Kidney (tissue), 14 donors: ENCODE measurements around the gene CACNG5. TPM values are rescaled to one million over a fixed set of nuclear protein-coding genes. Genes with fewer than 3 reads are reported as not detected.
A peak's percentile ranks its signal among the peaks of the same experiment; 100 is the strongest.

Source experiments
- DNase-seq, 5 donors: peaks; one replicate each; pipeline ENCODE4 v3.0.0-alpha.2; 2013 to 2020
- FAIRE-seq: peaks from 2 replicates; lab custom pipeline; 2012; peaks lifted over from hg19 to GRCh38; lab: Jason Lieb, UNC
- H3K27ac ChIP-seq, 2 donors: one replicate each; pipeline ENCODE4 v1.7.0; 2013; ENCODE audit warnings: low read depth in 2 of 2, low read length in 2 of 2, inconsistent platforms in 1 of 2
- H3K27me3 ChIP-seq: one replicate; pipeline ENCODE4 v1.7.1; 2013; ENCODE audit warnings: low read length, inconsistent platforms; ENCODE audit not compliant: control insufficient read depth, insufficient read depth
- H3K36me3 ChIP-seq, 3 donors: one replicate each; pipeline versions ENCODE4 v1.7.0 to v1.7.1; 2013; ENCODE audit warnings: low read length in 3 of 3, control low read depth in 1 of 3, inconsistent platforms in 1 of 3; ENCODE audit not compliant: insufficient read depth in 3 of 3, control insufficient read depth in 2 of 3
- H3K4me1 ChIP-seq, 3 donors: one replicate each; pipeline versions ENCODE4 v1.7.0 to v1.7.1; 2013; ENCODE audit warnings: low read length in 3 of 3, inconsistent platforms in 1 of 3, low read depth in 1 of 3; ENCODE audit not compliant: control insufficient read depth in 2 of 3, insufficient read depth in 2 of 3
- H3K4me3 ChIP-seq, 3 donors: one replicate each; pipeline versions ENCODE4 v1.7.0 to v1.8.1; 2013; ENCODE audit warnings: low read length in 3 of 3, control low read depth in 1 of 3, inconsistent platforms in 1 of 3
- H3K9ac ChIP-seq, 3 donors: one replicate each; pipeline versions ENCODE4 v1.7.0 to v1.7.1; 2013; ENCODE audit warnings: low read length in 3 of 3, control low read depth in 1 of 3, inconsistent platforms in 1 of 3
- H3K9me3 ChIP-seq, 3 donors: one replicate each; pipeline versions ENCODE4 v1.7.0 to v1.7.1; 2013; ENCODE audit warnings: low read length in 3 of 3, control low read depth in 1 of 3, inconsistent platforms in 1 of 3; ENCODE audit not compliant: control insufficient read depth in 2 of 3, insufficient read depth in 1 of 3
- CTCF ChIP-seq: IDR thresholded peaks from 3 replicates; pipeline ENCODE4 v1.5.1; 2012; ENCODE audit warnings: mild to moderate bottlenecking, moderate library complexity, borderline replicate concordance; ENCODE audit not compliant: insufficient read depth; ENCODE audit errors: extremely low read depth
- intact Hi-C: fragments of 100-400 bp; cut with DNase I; formaldehyde crosslinking; loops from one replicate; pipeline ENCODE4 v1.11.1; 2022
- polyA plus RNA-seq: library from polyadenylated mRNA; stranded (reverse); fragments of 350-450 nt; fragmentation: Illumina TruSeq; extraction: RNeasy Lipid Tissue Mini Kit (QIAGEN cat#74804); gene quantifications from one replicate; pipeline ENCODE4 v1.2.3, GENCODE V29; 2014; ENCODE audit warnings: low read depth, low replicate concordance; ENCODE audit not compliant: insufficient read depth
- total RNA-seq: library from RNA; stranded (reverse); fragmentation: NEBNext Ultra II Directional; extraction: Animal tissue kit (Norgen Biotek cat#: 25700); gene quantifications from one replicate; pipeline ENCODE4 v1.2.1, GENCODE V29; 2021
- donor health status: control.
- donor health status: control.
- donor health status: control.
- donor health status: control.
- donor health status: control.
- donor health status: DM: yes; HTN: yes; CAD: no.
- donor health status: Normal renal cell carcinoma (clear cell type).

Gene CACNG5
- total and polyA plus RNA-seq, 2 donors from 2014 or later: not detected

GRCh38 chr17:66910651-66911285, 75.9 kb downstream of the CACNG5 start:
- no peak overlapping the region for H3K27ac ChIP-seq
- H3K9ac ChIP-seq: no peak overlapping the region
- intact Hi-C loops: no loop called here
- H3K9me3 ChIP-seq: no peaks in the 10 kb centered on the region
- TF ChIP-seq CTCF: no peak
- no peaks in the 10 kb centered on the region for H3K27me3 ChIP-seq
- no peaks in the 10 kb centered on the region for H3K4me1 ChIP-seq
- no peak overlapping the region for H3K4me3 ChIP-seq
- FAIRE-seq: no peak
- no peak for DNase-seq
- H3K36me3 ChIP-seq: no peaks in the 10 kb centered on the region

GRCh38 chr17:66915204-66915611, 80.3 kb downstream of the CACNG5 start:
- H3K36me3 ChIP-seq: no peaks in the 10 kb centered on the region
- intact Hi-C loops: no loop called here
- no peak for FAIRE-seq
- H3K27me3 ChIP-seq: no peaks in the 10 kb centered on the region
- no peaks in the 10 kb centered on the region for H3K4me1 ChIP-seq
- no peak overlapping the region for H3K27ac ChIP-seq
- no peak overlapping the region for H3K4me3 ChIP-seq
- H3K9me3 ChIP-seq: no peaks in the 10 kb centered on the region
- no peak overlapping the region for H3K9ac ChIP-seq
- no peak for TF ChIP-seq CTCF
- DNase-seq: peak in 1 of 5 donors; percentile 14

GRCh38 chr17:66915792-66916191, 80.9 kb downstream of the CACNG5 start:
- Histone ChIP-seq H3K9ac (no peak overlapping the region), H3K36me3 (no peaks in the 10 kb centered on the region), H3K27me3 (no peaks in the 10 kb centered on the region), H3K4me1 (no peaks in the 10 kb centered on the region), H3K27ac (no peak overlapping the region), H3K9me3 (no peaks in the 10 kb centered on the region), H3K4me3 (no peak overlapping the region)
- TF ChIP-seq CTCF: no peak
- no peak for FAIRE-seq
- intact Hi-C loops: no loop called here
- DNase-seq: no peak

- Histone ChIP-seq H3K4me1 (no peaks in the 10 kb centered on the region), H3K27me3 (no peaks in the 10 kb centered on the region), H3K4me3 (no peak overlapping the region), H3K36me3 (no peaks in the 10 kb centered on the region), H3K9ac (no peak overlapping the region), H3K9me3 (no peaks in the 10 kb centered on the region), H3K27ac (no peak overlapping the region)
- FAIRE-seq: no peak
- no peak for DNase-seq
- TF ChIP-seq CTCF: no peak
- intact Hi-C loops: no loop called here
Observed at GRCh38 chr17:66916946-66917345, 82.0 kb downstream of the CACNG5 start.
